ENCODE data around the gene PKDCC.
"Not testable (repeated sequence)": the region's sequence is repeated elsewhere in the genome, so short reads cannot be mapped to it uniquely, and the experiment has no call there.

The PKDCC gene

GRCh38 chr2:42030200-42030759 lies 17.5 kb upstream of the PKDCC start:
- in situ Hi-C loops (cut with MboI; ENCODE audit: low sequenced_read_pairs) = no loop called here

- in situ Hi-C loops (cut with MboI; ENCODE audit: low sequenced_read_pairs) = no loop called here
These were observed 17.0 kb upstream of the PKDCC start for GRCh38 chr2:42030829-42031228.

- in situ Hi-C loops (cut with MboI; ENCODE audit: low sequenced_read_pairs) = no loop called here
These were observed 16.3 kb upstream of the PKDCC start for GRCh38 chr2:42031281-42032223.

- in situ Hi-C loops (cut with MboI; ENCODE audit: low sequenced_read_pairs) = no loop called here
These were observed 15.6 kb upstream of the PKDCC start for GRCh38 chr2:42032224-42032620.

- in situ Hi-C loops (cut with MboI; ENCODE audit: low sequenced_read_pairs) = no loop called here
These were observed 15.1 kb upstream of the PKDCC start for GRCh38 chr2:42032745-42033144.

GRCh38 chr2:42034096-42034495 lies 13.7 kb upstream of the PKDCC start:
- in situ Hi-C loops (cut with MboI; ENCODE audit: low sequenced_read_pairs) = not testable (repeated sequence)

- in situ Hi-C loops (cut with MboI; ENCODE audit: low sequenced_read_pairs) = no loop called here
These were observed 12.6 kb upstream of the PKDCC start for GRCh38 chr2:42035241-42035640.

GRCh38 chr2:42036413-42036812 lies 11.4 kb upstream of the PKDCC start:
- in situ Hi-C loops (cut with MboI; ENCODE audit: low sequenced_read_pairs) = no loop called here

- in situ Hi-C loops (cut with MboI; ENCODE audit: low sequenced_read_pairs) = no loop called here
These were observed 10.9 kb upstream of the PKDCC start for GRCh38 chr2:42036940-42037339.

- in situ Hi-C loops (cut with MboI; ENCODE audit: low sequenced_read_pairs) = no loop called here
These were observed 7.1 kb upstream of the PKDCC start for GRCh38 chr2:42040643-42041278.

- in situ Hi-C loops (cut with MboI; ENCODE audit: low sequenced_read_pairs) = no loop called here
These were observed 6.3 kb upstream of the PKDCC start for GRCh38 chr2:42041377-42042127.

- in situ Hi-C loops (cut with MboI; ENCODE audit: low sequenced_read_pairs) = no loop called here
These were observed 5.0 kb upstream of the PKDCC start for GRCh38 chr2:42042631-42043355.

GRCh38 chr2:42043789-42044394 lies 3.9 kb upstream of the PKDCC start:
- in situ Hi-C loops (cut with MboI; ENCODE audit: low sequenced_read_pairs) = no loop called here

GRCh38 chr2:42044939-42045338 lies 2.9 kb upstream of the PKDCC start:
- in situ Hi-C loops (cut with MboI; ENCODE audit: low sequenced_read_pairs) = no loop called here

GRCh38 chr2:42045352-42045751 lies 2.5 kb upstream of the PKDCC start:
- in situ Hi-C loops (cut with MboI; ENCODE audit: low sequenced_read_pairs) = no loop called here

GRCh38 chr2:42045848-42046748 lies 1.7 kb upstream of the PKDCC start:
- in situ Hi-C loops (cut with MboI; ENCODE audit: low sequenced_read_pairs) = no loop called here

GRCh38 chr2:42046819-42047487 lies 868 bp upstream of the PKDCC start:
- in situ Hi-C loops (cut with MboI; ENCODE audit: low sequenced_read_pairs) = no loop called here
